K562 (cell line): ENCODE data around the gene DROSHA. TPM values are rescaled to one million over a fixed set of nuclear protein-coding genes. Genes with fewer than 3 reads are reported as not detected.

Experiments used
- ATAC-seq: fragments of 200-7000 bp; cut with Tn5 transposase; 3 replicates; pipeline ENCODE4 v1.9.1; 2020; ENCODE audit warnings: moderate library complexity
- BruUV-seq: library from RNA; stranded (reverse); fragments of 400-500 nt; replicated peaks from 2 replicates; lab custom pipeline; 2021; lab: Mats Ljungman, UMichigan
- CTCF ChIA-PET: fragments of 300-600 bp; formaldehyde crosslinking; extraction: SDS; loops from one replicate; lab custom pipeline; 2021; ENCODE audit warnings: low intra/inter-chr PET ratio; lab: Yijun Ruan, JAX
- POLR2A ChIA-PET: fragments of 300-600, 350-650 bp; sonication (Branson Sonifier 250); formaldehyde crosslinking; extraction: SDS; loops from one replicate; lab custom pipeline; 2021; ENCODE audit warnings: antibody characterized with exemption, inconsistent platforms; lab: Yijun Ruan, JAX
- DNase-seq, 4 experiments: peaks; one replicate each; pipeline versions ENCODE4 v3.0.0 to v3.0.0-alpha.2; 2011 to 2018; ENCODE audit warnings: low spot score in 3 of 4, mixed read lengths in 3 of 4; ENCODE audit errors: extremely low read depth in 1 of 4
- FAIRE-seq: peaks from 2 replicates; lab custom pipeline; 2011; peaks lifted over from hg19 to GRCh38; lab: Jason Lieb, UNC
- H2AFZ ChIP-seq: 2 replicates; pipeline ENCODE4 v1.6.0; 2011; ENCODE audit warnings: low read depth, low read length, control low read depth, inconsistent platforms
- H3K27ac ChIP-seq: fragments of 200-600 bp; 3 replicates; pipeline ENCODE4 v1.8.0; 2011; ENCODE audit warnings: low read depth, mild to moderate bottlenecking, control low read depth, inconsistent platforms, low read length, moderate library complexity, mixed read lengths; ENCODE audit errors: extremely low read depth
- H3K27me3 ChIP-seq, 2 experiments: fragments of 300-600 bp in 1 of 2; 2 replicates in 1 of 2; 3 replicates in 1 of 2; pipeline versions ENCODE4 v1.6.0 to v1.8.0; 2011; ENCODE audit warnings: inconsistent platforms in 2 of 2, low read length in 2 of 2, mild to moderate bottlenecking in 1 of 2, mixed read lengths in 1 of 2, moderate library complexity in 1 of 2; ENCODE audit not compliant: control insufficient read depth in 2 of 2, insufficient read depth in 2 of 2
- H3K36me3 ChIP-seq: fragments of 300-600 bp; 3 replicates; pipeline ENCODE4 v1.8.0; 2011; ENCODE audit warnings: mild to moderate bottlenecking, low read length, inconsistent platforms; ENCODE audit not compliant: control insufficient read depth, insufficient read depth
- H3K4me1 ChIP-seq, 2 experiments: fragments of 200-600 bp in 1 of 2; replicated peaks in 1 of 2; 2 replicates in 1 of 2; 3 replicates in 1 of 2; pipeline versions ENCODE4 v1.5.1 to v1.8.0; 2011; ENCODE audit warnings: inconsistent platforms in 2 of 2, low read length in 2 of 2, mild to moderate bottlenecking in 1 of 2, mixed read lengths in 1 of 2, moderate library complexity in 1 of 2; ENCODE audit not compliant: control insufficient read depth in 2 of 2, insufficient read depth in 2 of 2
- H3K4me2 ChIP-seq: 2 replicates; pipeline ENCODE4 v1.6.1; 2011; ENCODE audit warnings: low read length, control low read depth, inconsistent platforms, mixed read lengths; ENCODE audit not compliant: insufficient read depth
- H3K4me3 ChIP-seq: fragments of 200-600 bp; sonication (generic), shearing (Covaris generic); 2 replicates; pipeline ENCODE4 v1.5.1; 2016; ENCODE audit warnings: control low read depth, inconsistent platforms
- H3K79me2 ChIP-seq: fragments of 200-600 bp; 3 replicates; pipeline ENCODE4 v1.8.0; 2011; ENCODE audit warnings: low read length, inconsistent platforms; ENCODE audit not compliant: control insufficient read depth, insufficient read depth
- H3K9ac ChIP-seq, 2 experiments: 2 replicates each; pipeline versions ENCODE4 v1.6.0 to v1.6.1; 2011; ENCODE audit warnings: low read depth in 2 of 2, low read length in 2 of 2, control low read depth in 1 of 2, inconsistent platforms in 1 of 2, mild to moderate bottlenecking in 1 of 2, mixed read lengths in 1 of 2; ENCODE audit not compliant: insufficient read depth in 1 of 2
- H3K9me1 ChIP-seq: one replicate; pipeline ENCODE4 v1.6.0; 2011; ENCODE audit warnings: inconsistent platforms, mild to moderate bottlenecking, low read length, moderate library complexity; ENCODE audit not compliant: control insufficient read depth, insufficient read depth
- H3K9me3 ChIP-seq: replicated peaks from 2 replicates; pipeline ENCODE4 v1.5.1; 2011; ENCODE audit warnings: low read depth, low read length, inconsistent platforms; ENCODE audit not compliant: control insufficient read depth, insufficient read depth
- H4K20me1 ChIP-seq: replicated peaks from 2 replicates; pipeline ENCODE4 v1.6.1; 2011; ENCODE audit warnings: low read length, inconsistent platforms, mixed read lengths; ENCODE audit not compliant: control insufficient read depth, insufficient read depth
- CUX1 ChIP-seq: fragments of 200-800 bp; sonication (Bioruptor generic); IDR thresholded peaks from 2 replicates; pipeline ENCODE4 v1.6.1; 2016; ENCODE audit warnings: missing genetic modification characterization, missing compliant biosample characterization
- ELF1 ChIP-seq: fragments of 200-800 bp; sonication (Bioruptor generic); IDR thresholded peaks from 2 replicates; pipeline ENCODE4 v1.6.1; 2016; ENCODE audit warnings: missing genetic modification characterization, missing compliant biosample characterization
- KAT8 ChIP-seq: fragments of 450-650 bp; IDR thresholded peaks from 2 replicates; pipeline ENCODE4 v1.6.1; 2016; ENCODE audit warnings: low read depth, mild to moderate bottlenecking
- NRF1 ChIP-seq, 2 experiments: fragments of 450-650 bp; IDR thresholded peaks in 1 of 2; conservative IDR thresholded peaks in 1 of 2; 2 replicates each; pipeline ENCODE4 v1.6.1; 2014; ENCODE audit warnings: mild to moderate bottlenecking in 2 of 2
- RERE ChIP-seq: sonication (generic); formaldehyde crosslinking; IDR thresholded peaks from 2 replicates; pipeline ENCODE4 v1.8.0; 2023; ENCODE audit warnings: missing genetic modification reagents, mild to moderate bottlenecking, borderline replicate concordance
- THRB ChIP-seq: fragments of 450-650 bp; formaldehyde crosslinking; conservative IDR thresholded peaks from 2 replicates; pipeline ENCODE4 v1.4.0; 2022; ENCODE audit warnings: mild to moderate bottlenecking, missing genetic modification characterization
- ZBED1 ChIP-seq: IDR thresholded peaks from 2 replicates; pipeline ENCODE4 v1.6.1; 2014
- ZFX ChIP-seq: sonication (generic); formaldehyde crosslinking; IDR thresholded peaks from 2 replicates; pipeline ENCODE4 v1.8.0; 2022; ENCODE audit warnings: mild to moderate bottlenecking, missing genetic modification reagents, moderate library complexity
- ZNF165 ChIP-seq: fragments of 250-450 bp; sonication (Bioruptor Pico); IDR thresholded peaks from 2 replicates; pipeline ENCODE4 v1.4.0; 2020; ENCODE audit warnings: borderline replicate concordance
- WGBS: fragments of 100-300 bp; shearing (Covaris generic); methylation state at CpG from one replicate; pipeline ENCODE4 v1.1.6; 2016; ENCODE audit warnings: low coverage, mixed read lengths; ENCODE audit not compliant: insufficient coverage; ENCODE audit errors: missing lambda C conversion rate; 5-methylcytosine and 5-hydroxymethylcytosine counted together
- in situ Hi-C: fragments of 300-500 bp; cut with MboI; formaldehyde crosslinking; loops from 4 replicates; pipeline ENCODE4 v1.15.0; 2018; ENCODE audit warnings: inconsistent platforms, mixed read lengths
- intact Hi-C: fragments of 100-400 bp; cut with micrococcal nuclease; formaldehyde crosslinking; loops from 2 replicates; pipeline ENCODE4 v1.14.2; 2022
- polyA plus RNA-seq, 8 experiments: library from polyadenylated mRNA; depleted of rRNA in 4 of 8; stranded (reverse) in 5 of 8; unstranded in 3 of 8; fragments of >200 nt; fragmentation: Nextera tagmentation in 2 of 8; fragmentation: Illumina TruSeq in 1 of 8; extraction: Ambion mirVana in 2 of 8; extraction: Trizol in 1 of 8; gene quantifications; 2 replicates each; pipeline versions ENCODE4 v1.2.1 to v1.2.3, GENCODE V29; 2011 to 2014; ENCODE audit warnings: inconsistent platforms in 1 of 8, missing spikeins in 1 of 8
- total RNA-seq, 7 experiments: library from RNA; depleted of rRNA in 6 of 7; stranded (reverse); fragments of >200 nt in 6 of 7; fragmentation: Illumina TruSeq in 2 of 7; extraction: Trizol in 2 of 7; gene quantifications; 2 replicates each; pipeline versions ENCODE4 v1.2.1 to v1.2.3, GENCODE V29; 2011 to 2021; ENCODE audit warnings: low replicate concordance in 1 of 7

The DROSHA gene
- total and polyA plus RNA-seq, 9 of the 15 experiments (the other 6 are each of a cell fraction or from before 2014, with no cell fraction given): 52.5 to 109 (median 68.9) TPM

DNA sequence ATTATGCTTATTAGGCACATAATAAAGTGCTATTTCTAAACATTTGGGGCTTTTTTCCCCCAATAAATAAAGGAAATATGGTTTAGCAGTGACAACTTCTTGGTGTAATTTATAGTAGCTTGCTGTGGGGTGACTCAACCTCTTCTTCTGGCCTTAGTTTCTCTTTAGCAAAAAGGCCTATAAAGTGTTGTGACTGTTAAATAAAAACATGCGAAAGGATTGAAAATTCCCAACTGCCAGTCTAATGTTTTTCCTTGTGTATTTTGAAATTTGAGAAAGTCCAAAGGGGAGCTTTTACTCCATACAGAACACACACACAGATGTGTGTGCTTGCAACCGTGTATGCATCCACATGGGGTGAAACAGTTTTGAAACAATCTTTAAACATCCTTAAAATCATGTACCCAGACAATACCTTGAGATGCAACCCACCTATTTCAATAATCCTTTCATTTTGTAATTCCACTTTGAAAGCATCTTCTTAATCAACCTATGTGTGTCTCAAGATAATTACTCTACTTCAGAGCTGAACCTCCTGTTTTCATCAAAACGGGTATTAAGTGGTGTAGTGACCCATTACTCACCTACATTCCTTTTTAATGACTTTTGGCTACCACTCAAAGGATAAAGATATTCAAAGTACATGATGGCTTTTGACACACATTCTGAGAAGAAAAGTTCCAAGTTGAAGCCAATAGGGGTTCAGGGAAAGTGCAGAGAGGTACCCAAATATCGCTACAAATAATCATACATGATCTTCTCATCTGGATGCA, 123.8 kb downstream of the DROSHA start:
- 89% methylated on average over 4 of the region's 4 CpGs for WGBS
- ChIA-PET CTCF (no interaction called here), POLR2A (interaction anchor here (1.1 kb wide), 1 partner anchor 22 kb away, joined by 3 read pairs; no protein-coding TSS in a partner anchor)
- Histone ChIP-seq H3K79me2 (no peaks in the 10 kb centered on the region), H3K4me2 (no peak overlapping the region), H3K4me3 (no peak overlapping the region), H3K9ac (no peak overlapping the region), H2AFZ (no peak overlapping the region), H3K27ac (no peak overlapping the region), H4K20me1 (no peaks in the 10 kb centered on the region), H3K9me3 (no peaks in the 10 kb centered on the region), H3K4me1 (no peaks in the 10 kb centered on the region), H3K36me3 (peaks cover 92% of the 10 kb centered on the region), H3K9me1 (no peaks in the 10 kb centered on the region), H3K27me3 (no peaks in the 10 kb centered on the region)
- no peak for DNase-seq
- BruUV-seq: no TSS peak
- intact Hi-C loops: no loop called here
- FAIRE-seq: peak; percentile 19
- no peak for ATAC-seq
- in situ Hi-C loops: no loop called here
- TF ChIP-seq CUX1 (CRISPR knock-in tag) (no peak), THRB (CRISPR knock-in tag) (no peak), ZBED1 (no peak), RERE (CRISPR knock-in tag) (no peak), NRF1 (conservative IDR thresholded peaks at IDR 0.05 in 1 of 2, IDR thresholded peaks at IDR 0.05 in 1 of 2) (no peak), ELF1 (tag) (no peak), ZFX (CRISPR knock-in tag) (no peak), ZNF165 (CRISPR knock-in tag) (no peak), KAT8 (no peak)
